CD14-positive monocyte (primary cell): ENCODE measurements around the gene SFTPB. TPM values are rescaled to one million over a fixed set of nuclear protein-coding genes. Genes with fewer than 3 reads are reported as not detected.

Source experiments
- DNase-seq, 3 donors: peaks; one replicate each; pipeline ENCODE4 v3.0.0-alpha.2; 2011 to 2022
- H2AFZ ChIP-seq: 2 replicates; pipeline ENCODE4 v1.6.0; 2012; ENCODE audit warnings: mild to moderate bottlenecking, low read depth, low read length, inconsistent platforms; ENCODE audit not compliant: insufficient read depth, poor library complexity, severe bottlenecking
- H3K27ac ChIP-seq, 2 donors: 1 replicate in 1 of 2; 2 replicates in 1 of 2; pipeline ENCODE4 v1.5.1; 2012 to 2013; ENCODE audit warnings: low read length in 2 of 2, control low read depth in 1 of 2, inconsistent platforms in 1 of 2, low read depth in 1 of 2, mild to moderate bottlenecking in 1 of 2
- H3K27me3 ChIP-seq, 2 donors: one replicate each; pipeline versions ENCODE4 v1.6.0 to v1.6.1; 2011 to 2013; ENCODE audit warnings: low read length in 2 of 2; ENCODE audit not compliant: control insufficient read depth in 2 of 2, insufficient read depth in 2 of 2
- H3K36me3 ChIP-seq, 2 donors: replicated peaks in 1 of 2; 1 replicate in 1 of 2; 2 replicates in 1 of 2; pipeline versions ENCODE4 v1.5.1 to v1.6.1; 2012 to 2013; ENCODE audit warnings: low read length in 2 of 2, control low read depth in 1 of 2, inconsistent platforms in 1 of 2, mild to moderate bottlenecking in 1 of 2; ENCODE audit not compliant: insufficient read depth in 2 of 2, control insufficient read depth in 1 of 2
- H3K4me1 ChIP-seq, 2 donors: 1 replicate in 1 of 2; 2 replicates in 1 of 2; pipeline versions ENCODE4 v1.5.1 to v1.6.1; 2012 to 2013; ENCODE audit warnings: low read length in 2 of 2, control low read depth in 1 of 2, inconsistent platforms in 1 of 2, mild to moderate bottlenecking in 1 of 2, moderate library complexity in 1 of 2; ENCODE audit not compliant: insufficient read depth in 2 of 2, control insufficient read depth in 1 of 2
- H3K4me2 ChIP-seq: replicated peaks from 2 replicates; pipeline ENCODE3; 2012; ENCODE audit warnings: low read length, moderate library complexity, mild to moderate bottlenecking; ENCODE audit not compliant: poor library complexity, severe bottlenecking; ENCODE audit errors: extremely low read depth
- H3K4me3 ChIP-seq, 3 experiments: fragments of 200-600 bp in 1 of 3; sonication (generic) in 1 of 3; replicated peaks in 1 of 3; 1 replicate in 2 of 3; 2 replicates in 1 of 3; pipeline ENCODE4 v1.5.1; 2011 to 2013; ENCODE audit warnings: low read length in 3 of 3, mild to moderate bottlenecking in 3 of 3, control low read depth in 2 of 3, low read depth in 2 of 3, inconsistent platforms in 1 of 3, moderate library complexity in 1 of 3
- H3K79me2 ChIP-seq: 2 replicates; pipeline ENCODE4 v1.6.0; 2012; ENCODE audit warnings: mild to moderate bottlenecking, control low read depth, inconsistent platforms, low read length, moderate library complexity; ENCODE audit not compliant: insufficient read depth
- H3K9ac ChIP-seq: 2 replicates; pipeline ENCODE4 v1.6.0; 2017; ENCODE audit warnings: low read length, mild to moderate bottlenecking; ENCODE audit not compliant: insufficient read depth, poor library complexity, severe bottlenecking
- H3K9me3 ChIP-seq, 2 donors: replicated peaks in 1 of 2; 1 replicate in 1 of 2; 2 replicates in 1 of 2; pipeline versions ENCODE4 v1.5.1 to v1.6.1; 2012 to 2013; ENCODE audit warnings: low read length in 2 of 2, control low read depth in 1 of 2; ENCODE audit not compliant: control insufficient read depth in 1 of 2, insufficient read depth in 1 of 2
- H4K20me1 ChIP-seq: 2 replicates; pipeline ENCODE4 v1.6.0; 2012; ENCODE audit warnings: mild to moderate bottlenecking, low read length, control low read depth, moderate library complexity; ENCODE audit not compliant: insufficient read depth
- H3K27ac Mint-ChIP-seq, 7 donors: one replicate each; pipeline ENCODE4 v1.8.0; 2020; ENCODE audit warnings: mild to moderate bottlenecking in 7 of 7, mixed read lengths in 7 of 7, moderate library complexity in 6 of 7, inconsistent platforms in 2 of 7
- H3K27me3 Mint-ChIP-seq, 3 donors: one replicate each; pipeline ENCODE4 v1.8.0; 2021 to 2022; ENCODE audit warnings: low read depth in 3 of 3, mild to moderate bottlenecking in 3 of 3, mixed read lengths in 3 of 3, moderate library complexity in 3 of 3, inconsistent platforms in 1 of 3
- H3K36me3 Mint-ChIP-seq, 2 donors: one replicate each; pipeline ENCODE4 v1.8.0; 2020; ENCODE audit warnings: mixed read lengths in 2 of 2, inconsistent platforms in 1 of 2, mild to moderate bottlenecking in 1 of 2
- H3K4me1 Mint-ChIP-seq: one replicate; pipeline ENCODE4 v1.8.0; 2020; ENCODE audit warnings: mild to moderate bottlenecking, mixed read lengths
- H3K4me3 Mint-ChIP-seq, 2 donors: one replicate each; pipeline ENCODE4 v1.8.0; 2020; ENCODE audit warnings: mild to moderate bottlenecking in 2 of 2, mixed read lengths in 2 of 2, moderate library complexity in 1 of 2
- H3K9me3 Mint-ChIP-seq, 7 donors: one replicate each; pipeline ENCODE4 v1.8.0; 2020 to 2022; ENCODE audit warnings: mixed read lengths in 7 of 7, mild to moderate bottlenecking in 6 of 7, moderate library complexity in 6 of 7, inconsistent platforms in 2 of 7
- WGBS: methylation state at CpG from one replicate; pipeline ENCODE4 v1.1.5; 2013; ENCODE audit warnings: missing lambda C conversion rate; ENCODE audit not compliant: insufficient coverage; 5-methylcytosine and 5-hydroxymethylcytosine counted together
- intact Hi-C, 2 donors: fragments of 100-400 bp; cut with micrococcal nuclease; formaldehyde crosslinking; loops; one replicate each; pipeline versions ENCODE4 v1.15.0 to v1.15.1; 2023
- polyA plus RNA-seq, 3 donors: library from polyadenylated mRNA; depleted of rRNA in 1 of 3; unstranded in 2 of 3; stranded (reverse) in 1 of 3; fragments of 300-500 nt in 2 of 3; fragments of >200 nt in 1 of 3; fragmentation: Illumina TruSeq in 2 of 3; gene quantifications; 1 replicate in 2 of 3; 2 replicates in 1 of 3; pipeline ENCODE4 v1.2.3, GENCODE V29; 2012 to 2021
- TF ChIP-seq, protein P1 (sequence below): fragments of 200-600 bp; IDR thresholded peaks from one replicate; pipeline ENCODE4 v1.8.0; 2022; ENCODE audit warnings: antibody characterized with exemption, mild to moderate bottlenecking

The SFTPB gene
- polyA plus RNA-seq, 3 donors, result 0.18 to 0.47 TPM; not detected in 1

GRCh38 chr2:85631316-85631715, 36.7 kb downstream of the SFTPB start:
- Histone ChIP-seq H3K36me3 (peaks cover 86 to 100% of the 10 kb centered on the region in 2 donors), H3K9me3 (no peaks in the 10 kb centered on the region), H3K4me2 (no peak overlapping the region), H3K9ac (no peak overlapping the region), H4K20me1 (peaks cover 11% of the 10 kb centered on the region), H3K4me1 (no peaks in the 10 kb centered on the region), H2AFZ (no peak overlapping the region), H3K27ac (no peak overlapping the region), H3K4me3 (no peak overlapping the region), H3K79me2 (peaks cover 21% of the 10 kb centered on the region), H3K27me3 (no peaks in the 10 kb centered on the region)
- TF ChIP-seq, protein P1, sequence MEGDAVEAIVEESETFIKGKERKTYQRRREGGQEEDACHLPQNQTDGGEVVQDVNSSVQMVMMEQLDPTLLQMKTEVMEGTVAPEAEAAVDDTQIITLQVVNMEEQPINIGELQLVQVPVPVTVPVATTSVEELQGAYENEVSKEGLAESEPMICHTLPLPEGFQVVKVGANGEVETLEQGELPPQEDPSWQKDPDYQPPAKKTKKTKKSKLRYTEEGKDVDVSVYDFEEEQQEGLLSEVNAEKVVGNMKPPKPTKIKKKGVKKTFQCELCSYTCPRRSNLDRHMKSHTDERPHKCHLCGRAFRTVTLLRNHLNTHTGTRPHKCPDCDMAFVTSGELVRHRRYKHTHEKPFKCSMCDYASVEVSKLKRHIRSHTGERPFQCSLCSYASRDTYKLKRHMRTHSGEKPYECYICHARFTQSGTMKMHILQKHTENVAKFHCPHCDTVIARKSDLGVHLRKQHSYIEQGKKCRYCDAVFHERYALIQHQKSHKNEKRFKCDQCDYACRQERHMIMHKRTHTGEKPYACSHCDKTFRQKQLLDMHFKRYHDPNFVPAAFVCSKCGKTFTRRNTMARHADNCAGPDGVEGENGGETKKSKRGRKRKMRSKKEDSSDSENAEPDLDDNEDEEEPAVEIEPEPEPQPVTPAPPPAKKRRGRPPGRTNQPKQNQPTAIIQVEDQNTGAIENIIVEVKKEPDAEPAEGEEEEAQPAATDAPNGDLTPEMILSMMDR, result no peak
- intact Hi-C loops, result loop anchor here in 1 of 2 donors (10.0 kb wide), 1 partner anchor 93 kb away; no protein-coding TSS in a partner anchor
- H3K27me3 Mint-ChIP-seq, result no peaks in the 10 kb centered on the region
- H3K27ac Mint-ChIP-seq, result peak overlapping the region in 2 of 7 donors; percentile 44 to 63
- no peak for DNase-seq
- H3K4me1 Mint-ChIP-seq, result peaks cover 9% of the 10 kb centered on the region
- no peaks in the 10 kb centered on the region for H3K9me3 Mint-ChIP-seq
- peaks cover 76 to 97% of the 10 kb centered on the region in 2 donors for H3K36me3 Mint-ChIP-seq
- no peak overlapping the region for H3K4me3 Mint-ChIP-seq
- 100% methylated on average over 1 of the region's 3 CpGs for WGBS

GRCh38 chr2:85628658-85629057, 39.3 kb downstream of the SFTPB start:
- H3K27ac ChIP-seq, result peak overlapping the region in 1 of 2 donors; percentile 45
- H3K9me3 Mint-ChIP-seq, result no peaks in the 10 kb centered on the region
- H3K36me3 ChIP-seq, result peaks cover 93 to 100% of the 10 kb centered on the region in 2 donors
- H3K79me2 ChIP-seq, result peaks cover 15% of the 10 kb centered on the region
- H3K27me3 ChIP-seq, result no peaks in the 10 kb centered on the region
- H3K9me3 ChIP-seq, result no peaks in the 10 kb centered on the region
- H3K4me3 ChIP-seq, result no peak overlapping the region
- peaks cover 0 to 2% (median 0%) of the 10 kb centered on the region in 3 donors for H3K27me3 Mint-ChIP-seq
- no peak overlapping the region for H3K4me3 Mint-ChIP-seq
- H2AFZ ChIP-seq, result no peak overlapping the region
- TF ChIP-seq, protein P1, result no peak
- intact Hi-C loops, result no loop called here
- WGBS, result 100% methylated on average over 1 of the region's 2 CpGs
- H4K20me1 ChIP-seq, result peaks cover 12% of the 10 kb centered on the region
- H3K9ac ChIP-seq, result no peak overlapping the region
- H3K4me1 ChIP-seq, result no peaks in the 10 kb centered on the region
- peaks cover 2% of the 10 kb centered on the region for H3K4me1 Mint-ChIP-seq
- peak overlapping the region in 1 of 7 donors; percentile 26 for H3K27ac Mint-ChIP-seq
- DNase-seq, result no peak
- H3K36me3 Mint-ChIP-seq, result peaks cover 81 to 98% of the 10 kb centered on the region in 2 donors
- no peak overlapping the region for H3K4me2 ChIP-seq
